Measurements from ENCODE around the gene F10.

Gene F10

DNA sequence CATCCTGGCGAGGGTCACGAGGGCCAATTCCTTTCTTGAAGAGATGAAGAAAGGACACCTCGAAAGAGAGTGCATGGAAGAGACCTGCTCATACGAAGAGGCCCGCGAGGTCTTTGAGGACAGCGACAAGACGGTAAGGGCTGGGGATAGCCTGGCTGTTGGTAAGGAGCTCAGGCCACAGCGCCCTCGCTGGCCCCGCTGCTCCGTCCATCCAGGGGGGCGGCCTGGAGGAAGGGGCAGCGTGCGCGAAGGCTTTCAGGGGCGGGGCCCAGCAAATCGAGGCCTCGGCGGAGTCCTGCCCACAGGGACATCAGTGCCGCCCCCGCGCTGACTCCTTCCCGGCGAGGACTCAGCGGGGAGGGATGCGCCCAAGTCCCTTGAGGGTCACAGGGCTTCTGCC is 6.9 kb downstream of the F10 start:
- Histone ChIP-seq H3K4me3 (replicated peaks; ENCODE audit: insufficient read depth, low read length) (no peak overlapping the region), H3K27me3 (ENCODE audit: insufficient read depth, poor library complexity, severe bottlenecking) (peaks cover 8% of the 10 kb centered on the region), H3K27ac (replicated peaks) (no peak overlapping the region)
- TF ChIP-seq, protein P1, sequence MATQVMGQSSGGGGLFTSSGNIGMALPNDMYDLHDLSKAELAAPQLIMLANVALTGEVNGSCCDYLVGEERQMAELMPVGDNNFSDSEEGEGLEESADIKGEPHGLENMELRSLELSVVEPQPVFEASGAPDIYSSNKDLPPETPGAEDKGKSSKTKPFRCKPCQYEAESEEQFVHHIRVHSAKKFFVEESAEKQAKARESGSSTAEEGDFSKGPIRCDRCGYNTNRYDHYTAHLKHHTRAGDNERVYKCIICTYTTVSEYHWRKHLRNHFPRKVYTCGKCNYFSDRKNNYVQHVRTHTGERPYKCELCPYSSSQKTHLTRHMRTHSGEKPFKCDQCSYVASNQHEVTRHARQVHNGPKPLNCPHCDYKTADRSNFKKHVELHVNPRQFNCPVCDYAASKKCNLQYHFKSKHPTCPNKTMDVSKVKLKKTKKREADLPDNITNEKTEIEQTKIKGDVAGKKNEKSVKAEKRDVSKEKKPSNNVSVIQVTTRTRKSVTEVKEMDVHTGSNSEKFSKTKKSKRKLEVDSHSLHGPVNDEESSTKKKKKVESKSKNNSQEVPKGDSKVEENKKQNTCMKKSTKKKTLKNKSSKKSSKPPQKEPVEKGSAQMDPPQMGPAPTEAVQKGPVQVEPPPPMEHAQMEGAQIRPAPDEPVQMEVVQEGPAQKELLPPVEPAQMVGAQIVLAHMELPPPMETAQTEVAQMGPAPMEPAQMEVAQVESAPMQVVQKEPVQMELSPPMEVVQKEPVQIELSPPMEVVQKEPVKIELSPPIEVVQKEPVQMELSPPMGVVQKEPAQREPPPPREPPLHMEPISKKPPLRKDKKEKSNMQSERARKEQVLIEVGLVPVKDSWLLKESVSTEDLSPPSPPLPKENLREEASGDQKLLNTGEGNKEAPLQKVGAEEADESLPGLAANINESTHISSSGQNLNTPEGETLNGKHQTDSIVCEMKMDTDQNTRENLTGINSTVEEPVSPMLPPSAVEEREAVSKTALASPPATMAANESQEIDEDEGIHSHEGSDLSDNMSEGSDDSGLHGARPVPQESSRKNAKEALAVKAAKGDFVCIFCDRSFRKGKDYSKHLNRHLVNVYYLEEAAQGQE (IDR thresholded peaks at IDR 0.05; ENCODE audit: insufficient replicate concordance, low read depth) = no peak
- TF ChIP-seq CTCF (IDR thresholded peaks at IDR 0.05; ENCODE audit: insufficient read depth, low read length) = no peak
- no peak for TF ChIP-seq POLR2AphosphoS5 (IDR thresholded peaks at IDR 0.05; ENCODE audit: low read depth)
- TF ChIP-seq GABPA (IDR thresholded peaks at IDR 0.05; ENCODE audit: low read depth) = no peak
- no peak for TF ChIP-seq SPI1 (IDR thresholded peaks at IDR 0.05; ENCODE audit: borderline replicate concordance, low read depth)
- DNase-seq (ENCODE audit: low read depth in 1 of 2, low spot score in 1 of 2) = no peak

- TF ChIP-seq, protein P1 (IDR thresholded peaks at IDR 0.05; ENCODE audit: insufficient replicate concordance, low read depth) = no peak
- no peak for TF ChIP-seq GABPA (IDR thresholded peaks at IDR 0.05; ENCODE audit: low read depth)
- TF ChIP-seq CTCF (IDR thresholded peaks at IDR 0.05; ENCODE audit: insufficient read depth, low read length) = no peak
- TF ChIP-seq SPI1 (IDR thresholded peaks at IDR 0.05; ENCODE audit: borderline replicate concordance, low read depth) = no peak
- TF ChIP-seq POLR2AphosphoS5 (IDR thresholded peaks at IDR 0.05; ENCODE audit: low read depth) = no peak
- no peak for DNase-seq (ENCODE audit: low read depth in 1 of 2, low spot score in 1 of 2)
- H3K27ac ChIP-seq (replicated peaks) = no peak overlapping the region
- peaks cover 8% of the 10 kb centered on the region for H3K27me3 ChIP-seq (ENCODE audit: insufficient read depth, poor library complexity, severe bottlenecking)
- H3K4me3 ChIP-seq (replicated peaks; ENCODE audit: insufficient read depth, low read length) = no peak overlapping the region
These were observed 7.5 kb downstream of the F10 start for GRCh38 chr13:113129921-113130750.

- Histone ChIP-seq H3K27ac (replicated peaks) (no peak overlapping the region), H3K27me3 (ENCODE audit: insufficient read depth, poor library complexity, severe bottlenecking) (peaks cover 2% of the 10 kb centered on the region), H3K4me3 (replicated peaks; ENCODE audit: insufficient read depth, low read length) (no peak overlapping the region)
- TF ChIP-seq CTCF (IDR thresholded peaks at IDR 0.05; ENCODE audit: insufficient read depth, low read length) (no peak), POLR2AphosphoS5 (IDR thresholded peaks at IDR 0.05; ENCODE audit: low read depth) (no peak), SPI1 (IDR thresholded peaks at IDR 0.05; ENCODE audit: borderline replicate concordance, low read depth) (no peak), GABPA (IDR thresholded peaks at IDR 0.05; ENCODE audit: low read depth) (no peak)
- TF ChIP-seq, protein P1 (IDR thresholded peaks at IDR 0.05; ENCODE audit: insufficient replicate concordance, low read depth) = no peak
- DNase-seq (ENCODE audit: low read depth in 1 of 2, low spot score in 1 of 2) = no peak
These were observed 12.7 kb downstream of the F10 start for GRCh38 chr13:113135281-113135760.
